ENCODE data around the gene ZMYND11.
"Not testable (repeated sequence)": the region's sequence is repeated elsewhere in the genome, so short reads cannot be mapped to it uniquely, and the experiment has no call there.

The ZMYND11 gene

DNA sequence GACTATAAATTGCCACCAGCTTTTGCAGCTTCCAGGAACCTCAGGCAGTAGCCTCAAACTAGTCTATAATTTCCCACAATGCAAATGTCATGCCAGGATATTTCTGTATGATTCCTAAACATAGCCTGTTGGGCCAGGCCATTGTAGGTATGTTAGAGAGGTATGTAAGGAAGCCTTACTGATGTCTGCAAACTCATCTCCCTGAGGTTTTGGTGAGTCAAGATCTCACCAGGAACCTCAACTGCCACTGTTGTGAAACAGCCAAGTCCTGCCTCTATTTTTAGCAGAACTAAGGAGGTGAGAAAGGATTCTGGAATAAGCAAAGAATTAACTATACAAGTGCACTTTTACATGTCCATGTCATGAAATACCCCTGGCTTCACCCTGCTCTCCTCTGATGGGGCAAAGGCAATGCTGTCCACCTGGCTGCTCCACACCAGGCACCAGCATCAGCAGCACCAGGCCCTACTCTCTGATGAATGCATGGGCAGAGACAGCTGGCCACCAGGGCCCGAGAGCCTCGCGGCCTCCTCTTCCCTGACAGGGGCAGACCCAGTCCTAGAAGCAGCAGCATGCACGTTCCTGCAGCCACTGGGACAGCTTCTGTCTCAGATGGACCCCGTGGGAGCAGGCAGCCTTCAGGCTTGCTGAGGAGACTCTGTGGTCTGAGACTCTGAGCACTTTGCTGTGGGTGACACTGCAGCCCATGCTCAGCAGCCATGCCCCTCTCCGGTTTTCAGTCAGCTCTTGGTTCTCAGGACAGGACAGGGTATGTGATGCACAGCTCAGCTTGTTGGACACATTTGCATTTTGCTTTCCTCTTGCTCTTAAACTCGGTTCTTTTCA, 147.3 kb downstream of the ZMYND11 start:
- DNase-seq (ENCODE audit: low spot score) = no peak

GRCh38 chr10:283140-283479, 147.9 kb downstream of the ZMYND11 start:
- DNase-seq (ENCODE audit: low spot score) = no peak

GRCh38 chr10:283916-284356, 148.7 kb downstream of the ZMYND11 start:
- no peak for DNase-seq (ENCODE audit: low spot score)

- no peak for DNase-seq (ENCODE audit: low spot score)
Measured at GRCh38 chr10:285216-285615, 150.0 kb downstream of the ZMYND11 start.

- DNase-seq (ENCODE audit: low spot score) = no peak
Measured at GRCh38 chr10:287026-287709, 151.9 kb downstream of the ZMYND11 start.

DNA sequence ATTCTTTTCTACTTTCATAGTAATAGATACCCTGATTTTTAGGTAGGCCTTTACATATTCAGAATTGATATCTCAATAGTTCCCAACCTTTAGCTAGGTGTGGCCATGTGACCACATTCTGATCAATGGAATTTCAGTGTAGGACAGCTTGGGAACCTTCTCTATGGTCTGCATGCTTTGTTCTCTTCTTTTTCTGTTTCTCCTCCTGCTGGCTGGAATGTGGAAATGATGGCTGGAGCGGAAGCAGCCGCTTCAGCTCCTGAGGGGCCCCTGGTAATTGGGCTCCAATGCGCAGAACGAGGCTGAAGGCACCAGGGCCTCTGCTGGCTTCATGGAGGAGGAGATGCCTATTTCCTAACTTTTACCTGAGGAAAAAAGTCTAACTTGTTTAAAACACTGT, 152.6 kb downstream of the ZMYND11 start:
- DNase-seq (ENCODE audit: low spot score) = peak; percentile 45

- no peak for DNase-seq (ENCODE audit: low spot score)
Measured at GRCh38 chr10:288316-289200, 153.3 kb downstream of the ZMYND11 start.

DNA sequence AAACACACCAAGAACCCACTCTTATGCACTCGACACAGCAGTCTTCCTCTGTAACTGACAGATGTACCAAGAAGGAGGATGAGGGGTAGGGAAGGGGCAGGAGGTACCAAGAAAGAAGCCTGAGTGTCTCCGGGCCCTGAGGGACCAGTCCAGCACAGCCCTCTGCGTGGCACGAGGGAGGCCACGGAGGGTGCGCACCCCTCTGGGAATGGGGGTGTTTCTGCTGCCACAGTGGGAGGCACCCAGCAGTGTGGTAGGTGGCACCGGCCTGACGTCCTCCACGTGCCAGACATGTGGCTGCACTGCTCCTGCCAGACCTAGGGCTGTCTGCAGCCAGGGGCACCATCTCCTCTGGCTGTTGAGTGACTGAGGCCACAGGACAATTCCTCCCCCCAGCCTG, 154.3 kb downstream of the ZMYND11 start:
- no peak for DNase-seq (ENCODE audit: low spot score)

DNA sequence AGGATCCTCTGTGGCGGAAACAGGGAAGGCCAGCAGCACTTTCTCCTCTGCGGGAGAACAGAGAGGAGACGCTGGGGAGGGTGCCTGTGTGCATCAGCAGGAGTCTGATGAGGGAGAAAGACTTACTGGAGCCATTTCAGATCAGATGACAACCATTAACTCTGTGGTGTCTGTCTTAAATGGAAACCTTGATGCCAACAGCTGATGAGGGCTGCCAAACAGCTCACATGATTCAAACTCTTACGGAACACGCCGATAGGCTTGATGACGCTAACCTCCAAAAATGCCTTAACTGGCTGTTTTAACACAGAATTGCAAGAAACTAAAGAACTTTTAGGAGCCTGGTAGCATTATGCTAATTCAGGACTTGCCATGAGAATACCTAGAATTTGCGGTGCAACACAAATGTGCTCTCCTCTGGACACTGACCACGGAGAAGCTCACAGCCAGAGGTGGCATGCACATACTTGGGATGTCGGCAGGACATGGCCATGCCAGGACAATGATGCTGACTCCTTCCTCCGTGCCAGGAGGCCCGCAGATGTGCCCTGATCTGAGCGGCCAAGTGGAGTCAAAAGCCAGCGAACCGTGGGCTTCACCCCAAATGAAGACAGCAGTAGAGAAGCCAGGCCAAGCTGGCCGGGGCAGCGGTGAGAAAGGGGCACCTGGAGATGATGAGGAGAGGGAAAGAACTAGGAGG, 154.9 kb downstream of the ZMYND11 start:
- no peak for DNase-seq (ENCODE audit: low spot score)

DNA sequence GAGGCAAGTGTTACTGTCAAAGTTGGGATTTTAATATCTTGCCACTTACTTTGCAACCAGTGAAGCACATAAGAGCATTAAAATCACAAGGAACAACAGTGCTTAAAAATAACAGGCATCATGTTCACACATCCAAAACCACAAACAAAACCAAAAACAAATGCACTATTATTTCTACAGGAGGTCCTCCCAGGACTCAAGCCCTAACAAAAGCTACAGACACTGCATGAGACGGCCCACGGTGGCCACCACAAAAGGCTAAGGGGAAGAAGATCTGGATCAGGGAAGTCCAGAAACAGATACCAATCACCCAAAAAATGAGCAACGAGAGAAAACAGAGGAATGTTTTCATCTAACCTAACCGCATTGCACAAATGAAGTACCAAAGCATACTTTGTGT, 158.4 kb downstream of the ZMYND11 start:
- no peak for DNase-seq (ENCODE audit: low spot score)

DNA sequence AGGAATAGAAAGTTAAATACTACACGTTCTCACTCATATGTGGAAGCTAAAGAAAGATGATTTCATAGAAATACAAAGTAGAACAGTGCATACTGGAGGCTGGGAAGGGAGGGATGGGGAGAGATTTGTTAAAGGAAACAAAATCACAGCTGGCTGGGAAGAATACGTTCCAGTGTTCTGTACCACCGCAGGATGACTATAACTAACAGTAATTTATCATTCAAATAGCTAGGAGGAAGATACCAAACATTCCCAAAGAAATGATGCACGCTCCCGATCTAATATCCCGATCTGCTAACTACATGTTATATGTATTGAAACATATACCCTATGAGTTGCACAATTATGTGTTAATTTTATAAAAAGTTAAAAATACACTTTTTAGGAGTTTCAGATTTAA, 162.3 kb downstream of the ZMYND11 start:
- DNase-seq (ENCODE audit: low spot score) = no peak

DNA sequence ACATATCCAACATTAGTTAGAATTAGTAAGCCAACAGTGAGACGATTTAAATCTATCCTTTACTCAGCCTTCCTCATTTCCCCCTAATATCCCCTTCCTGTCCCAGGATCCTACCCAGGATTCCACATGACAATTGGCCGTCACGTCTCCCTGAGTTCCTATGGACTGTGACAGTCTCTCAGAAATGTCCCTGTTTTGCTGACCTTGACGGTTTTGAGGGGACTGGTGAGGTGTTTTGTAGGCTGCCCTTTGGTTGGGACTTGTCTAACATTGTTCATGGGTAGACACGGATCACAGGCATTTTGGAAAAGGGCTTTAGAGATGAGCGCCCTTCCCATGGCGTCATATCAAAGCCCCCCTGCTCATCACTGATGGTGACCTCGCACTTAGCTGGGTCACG, 162.8 kb downstream of the ZMYND11 start:
- DNase-seq (ENCODE audit: low spot score) = no peak

DNA sequence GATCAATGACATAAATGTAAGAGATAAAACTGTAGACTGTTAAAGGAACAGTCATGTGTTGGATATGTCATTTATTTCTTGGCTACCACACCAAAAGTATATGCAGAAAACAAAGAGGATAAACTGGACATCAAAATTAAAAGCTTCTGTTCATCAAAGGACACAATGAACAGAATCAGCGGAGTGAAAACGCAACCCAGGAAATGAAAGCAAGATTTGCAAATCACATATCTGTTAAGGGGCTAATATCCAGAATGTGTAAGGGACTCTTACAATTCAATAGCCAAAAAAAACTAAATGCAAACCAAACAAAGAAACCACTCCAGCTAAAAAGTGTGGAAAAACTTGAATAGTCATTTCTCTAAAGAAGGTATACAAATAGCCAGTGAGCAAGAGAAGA, 164.3 kb downstream of the ZMYND11 start:
- DNase-seq (ENCODE audit: low spot score) = no peak

DNA sequence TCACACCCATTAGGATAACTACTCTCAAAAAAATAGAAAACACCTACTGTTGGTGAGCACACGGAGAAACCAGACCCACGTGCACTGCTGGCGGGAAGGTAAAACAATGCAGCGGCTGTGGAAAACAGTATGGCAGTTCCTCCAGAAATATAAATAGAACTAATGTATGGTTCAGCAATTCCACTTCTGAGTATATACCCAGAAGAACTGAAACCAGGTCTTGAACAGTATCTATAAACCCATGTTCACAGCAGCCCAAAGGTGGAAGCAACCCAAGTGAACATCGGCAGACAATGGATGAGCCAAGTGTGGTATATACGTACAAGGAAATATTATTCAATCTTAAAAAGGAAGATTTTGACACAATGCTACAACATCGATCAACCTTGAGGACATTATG, 164.7 kb downstream of the ZMYND11 start:
- no peak for DNase-seq (ENCODE audit: low spot score)

DNA sequence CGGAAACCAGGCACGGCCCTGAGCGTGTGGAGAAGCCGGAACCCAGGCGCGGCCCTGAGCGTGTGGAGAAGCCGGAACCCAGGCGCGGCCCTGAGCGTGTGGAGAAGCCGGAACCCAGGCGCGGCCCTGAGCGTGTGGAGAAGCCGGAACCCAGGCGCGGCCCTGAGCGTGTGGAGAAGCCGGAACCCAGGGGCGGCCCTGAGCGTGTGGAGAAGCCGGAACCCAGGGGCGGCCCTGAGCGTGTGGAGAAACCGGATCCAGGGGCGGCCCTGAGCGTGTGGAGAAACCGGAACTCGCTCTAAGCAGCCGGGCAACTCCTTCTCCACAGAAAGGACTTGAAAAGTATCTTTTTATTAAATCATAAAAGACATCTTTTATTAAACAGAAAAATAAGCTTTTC, 165.3 kb downstream of the ZMYND11 start:
- not testable (repeated sequence) for DNase-seq (ENCODE audit: low spot score)

DNA sequence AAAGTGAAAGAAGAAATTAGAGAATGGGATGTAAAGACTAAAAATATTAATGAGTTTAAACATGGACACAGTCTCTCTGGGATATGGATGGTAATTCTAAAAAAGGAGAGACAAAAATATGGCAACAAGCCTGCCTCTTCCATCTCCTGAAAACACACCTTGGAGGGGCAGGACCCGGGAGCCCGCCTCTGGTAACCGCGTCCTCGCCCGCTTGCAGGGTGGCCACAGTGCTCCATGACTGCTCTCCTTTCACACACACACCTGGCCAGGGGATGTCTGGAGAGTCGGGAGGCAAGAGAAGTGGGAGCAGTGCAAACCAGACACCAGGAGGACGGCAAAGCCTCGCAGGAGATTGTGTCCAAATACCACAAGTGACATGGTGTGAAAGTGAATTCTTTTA, 166.3 kb downstream of the ZMYND11 start:
- no peak for DNase-seq (ENCODE audit: low spot score)
